Measurements from ENCODE around the gene NXPE1.

DNA sequence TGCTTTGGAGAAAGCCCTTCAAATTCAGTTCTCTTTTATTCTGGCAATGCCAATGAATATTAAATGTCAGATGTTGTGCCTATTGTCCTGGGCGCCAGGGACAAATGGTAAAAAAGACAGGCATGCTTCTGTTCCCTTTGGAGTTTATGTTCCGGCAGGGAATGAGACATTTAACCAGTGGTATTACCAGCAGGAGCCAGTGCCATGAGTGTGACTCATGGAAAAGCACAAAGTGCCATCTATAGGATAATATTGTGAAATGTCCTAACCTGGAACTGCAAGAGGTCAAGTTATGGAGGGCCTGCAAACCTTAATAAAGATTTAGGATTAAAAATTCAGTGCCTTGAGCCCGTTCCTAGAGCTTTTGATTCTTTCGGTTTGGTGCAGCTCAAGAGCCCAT, 80.9 kb downstream of the NXPE1 start:
- TF ChIP-seq, protein P1, sequence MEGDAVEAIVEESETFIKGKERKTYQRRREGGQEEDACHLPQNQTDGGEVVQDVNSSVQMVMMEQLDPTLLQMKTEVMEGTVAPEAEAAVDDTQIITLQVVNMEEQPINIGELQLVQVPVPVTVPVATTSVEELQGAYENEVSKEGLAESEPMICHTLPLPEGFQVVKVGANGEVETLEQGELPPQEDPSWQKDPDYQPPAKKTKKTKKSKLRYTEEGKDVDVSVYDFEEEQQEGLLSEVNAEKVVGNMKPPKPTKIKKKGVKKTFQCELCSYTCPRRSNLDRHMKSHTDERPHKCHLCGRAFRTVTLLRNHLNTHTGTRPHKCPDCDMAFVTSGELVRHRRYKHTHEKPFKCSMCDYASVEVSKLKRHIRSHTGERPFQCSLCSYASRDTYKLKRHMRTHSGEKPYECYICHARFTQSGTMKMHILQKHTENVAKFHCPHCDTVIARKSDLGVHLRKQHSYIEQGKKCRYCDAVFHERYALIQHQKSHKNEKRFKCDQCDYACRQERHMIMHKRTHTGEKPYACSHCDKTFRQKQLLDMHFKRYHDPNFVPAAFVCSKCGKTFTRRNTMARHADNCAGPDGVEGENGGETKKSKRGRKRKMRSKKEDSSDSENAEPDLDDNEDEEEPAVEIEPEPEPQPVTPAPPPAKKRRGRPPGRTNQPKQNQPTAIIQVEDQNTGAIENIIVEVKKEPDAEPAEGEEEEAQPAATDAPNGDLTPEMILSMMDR (IDR thresholded peaks at IDR 0.05; ENCODE audit: low read depth, low read length, poor library complexity, severe bottlenecking), result no peak
- TF ChIP-seq EZH2phosphoT487 (IDR thresholded peaks at IDR 0.05; ENCODE audit: borderline replicate concordance, low read length), result no peak
